Natural killer cell (primary cell): ENCODE measurements around the gene GART. TPM values are rescaled to one million over a fixed set of nuclear protein-coding genes. Genes with fewer than 3 reads are reported as not detected.
A peak's percentile ranks its signal among the peaks of the same experiment; 100 is the strongest.
"Not testable (repeated sequence)": the region's sequence is repeated elsewhere in the genome, so short reads cannot be mapped to it uniquely, and the experiment has no call there.

Experiments used
- ATAC-seq, 3 donors: fragments of 150-1000 bp in 2 of 3; fragments of 200-7000 bp in 1 of 3; cut with Tn5 transposase; 1 replicate in 1 of 3; 2 replicates in 2 of 3; pipeline ENCODE4 v1.10.0; 2021; ENCODE audit warnings: mild to moderate bottlenecking in 2 of 3, moderate library complexity in 2 of 3
- DNase-seq, 2 donors: peaks; one replicate each; pipeline versions ENCODE4 v3.0.0 to v3.0.0-alpha.2; 2013 to 2021; ENCODE audit warnings: mixed read lengths in 1 of 2
- H3K27ac ChIP-seq: one replicate; pipeline ENCODE4 v1.5.1; 2013; ENCODE audit warnings: mild to moderate bottlenecking, low read length
- H3K27me3 ChIP-seq: one replicate; pipeline ENCODE4 v1.6.1; 2013; ENCODE audit warnings: low read length; ENCODE audit not compliant: control insufficient read depth, insufficient read depth
- H3K36me3 ChIP-seq: one replicate; pipeline ENCODE4 v1.6.1; 2013; ENCODE audit warnings: low read length; ENCODE audit not compliant: control insufficient read depth, insufficient read depth
- H3K4me1 ChIP-seq: one replicate; pipeline ENCODE4 v1.6.1; 2013; ENCODE audit warnings: low read length; ENCODE audit not compliant: control insufficient read depth, insufficient read depth
- H3K4me3 ChIP-seq: one replicate; pipeline ENCODE4 v1.5.1; 2013; ENCODE audit warnings: low read length
- H3K9me3 ChIP-seq: one replicate; pipeline ENCODE4 v1.6.1; 2013; ENCODE audit warnings: low read length; ENCODE audit not compliant: control insufficient read depth, insufficient read depth
- H3K27ac Mint-ChIP-seq, 2 donors: one replicate each; pipeline ENCODE4 v1.8.0; 2022; ENCODE audit warnings: mild to moderate bottlenecking in 2 of 2, mixed read lengths in 2 of 2, moderate library complexity in 1 of 2
- H3K27me3 Mint-ChIP-seq, 2 donors: one replicate each; pipeline ENCODE4 v1.8.0; 2022; ENCODE audit warnings: low read depth in 2 of 2, mixed read lengths in 2 of 2
- H3K36me3 Mint-ChIP-seq: one replicate; pipeline ENCODE4 v1.8.0; 2022; ENCODE audit warnings: mixed read lengths
- H3K4me1 Mint-ChIP-seq, 2 donors: one replicate each; pipeline ENCODE4 v1.8.0; 2022; ENCODE audit warnings: mixed read lengths in 2 of 2
- H3K4me3 Mint-ChIP-seq: one replicate; pipeline ENCODE4 v1.8.0; 2022; ENCODE audit warnings: mild to moderate bottlenecking, moderate library complexity, mixed read lengths
- H3K9me3 Mint-ChIP-seq, 2 donors: one replicate each; pipeline ENCODE4 v1.8.0; 2022; ENCODE audit warnings: mixed read lengths in 2 of 2
- whole genome bisulfite sequencing: methylation state at CpG from one replicate; pipeline ENCODE4 v1.1.7; 2013; ENCODE audit warnings: missing lambda C conversion rate; ENCODE audit not compliant: insufficient coverage; 5-methylcytosine and 5-hydroxymethylcytosine counted together
- intact Hi-C: fragments of 100-400 bp; cut with micrococcal nuclease; formaldehyde crosslinking; loops from one replicate; pipeline ENCODE4 v1.14.2; 2022
- total RNA-seq, 4 donors: library from RNA; stranded (reverse); fragments of 120-200 nt in 1 of 4; gene quantifications; one replicate each; pipeline versions ENCODE4 v1.2.3 to v1.2.4, GENCODE V29; 2013 to 2022
- TF ChIP-seq, protein P1 (sequence below): fragments of 200-600 bp; IDR thresholded peaks from one replicate; pipeline ENCODE4 v1.8.0; 2022; ENCODE audit warnings: antibody characterized with exemption

The GART gene
- total RNA-seq, 3 donors from 2014 or later (not counting 1 experiment from before 2014, with no cell fraction given): 33.4 to 53.1 (median 34.6) TPM

DNA sequence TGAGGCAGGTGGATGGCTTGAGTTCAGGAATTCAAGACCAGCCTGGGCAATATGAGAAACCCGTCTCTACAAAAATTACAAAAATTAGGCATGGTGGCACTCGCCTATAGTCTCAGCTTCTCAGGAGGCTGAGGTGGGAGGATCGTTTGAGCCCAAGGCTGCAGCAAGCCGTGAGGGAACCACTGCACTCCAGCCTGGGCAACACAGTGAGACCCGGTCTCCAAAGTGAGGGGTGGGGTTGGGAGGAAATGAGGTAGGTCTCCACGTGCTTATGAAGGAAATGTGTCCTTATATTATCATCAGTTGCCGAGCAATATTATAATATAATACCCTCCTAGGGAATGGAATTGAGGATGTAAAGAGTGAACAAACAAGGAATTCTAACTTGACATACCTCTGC, 64.9 kb downstream of the GART start:
- Mint-ChIP-seq H3K9me3 (no peaks in the 10 kb centered on the region), H3K36me3 (no peaks in the 10 kb centered on the region), H3K4me3 (peak overlapping the region; percentile 1), H3K27ac (no peak overlapping the region), H3K27me3 (no peaks in the 10 kb centered on the region), H3K4me1 (peaks cover 14 to 15% of the 10 kb centered on the region in 2 donors)
- intact Hi-C loops: no loop called here
- no peaks in the 10 kb centered on the region for H3K9me3 ChIP-seq
- H3K36me3 ChIP-seq: no peaks in the 10 kb centered on the region
- 95% methylated on average over 5 of the region's 7 CpGs for WGBS
- DNase-seq (no peak), ATAC-seq (no peak)
- no peak overlapping the region for H3K4me3 ChIP-seq
- H3K27me3 ChIP-seq: no peaks in the 10 kb centered on the region
- no peak overlapping the region for H3K27ac ChIP-seq
- H3K4me1 ChIP-seq: peaks cover 17% of the 10 kb centered on the region
- TF ChIP-seq, protein P1, sequence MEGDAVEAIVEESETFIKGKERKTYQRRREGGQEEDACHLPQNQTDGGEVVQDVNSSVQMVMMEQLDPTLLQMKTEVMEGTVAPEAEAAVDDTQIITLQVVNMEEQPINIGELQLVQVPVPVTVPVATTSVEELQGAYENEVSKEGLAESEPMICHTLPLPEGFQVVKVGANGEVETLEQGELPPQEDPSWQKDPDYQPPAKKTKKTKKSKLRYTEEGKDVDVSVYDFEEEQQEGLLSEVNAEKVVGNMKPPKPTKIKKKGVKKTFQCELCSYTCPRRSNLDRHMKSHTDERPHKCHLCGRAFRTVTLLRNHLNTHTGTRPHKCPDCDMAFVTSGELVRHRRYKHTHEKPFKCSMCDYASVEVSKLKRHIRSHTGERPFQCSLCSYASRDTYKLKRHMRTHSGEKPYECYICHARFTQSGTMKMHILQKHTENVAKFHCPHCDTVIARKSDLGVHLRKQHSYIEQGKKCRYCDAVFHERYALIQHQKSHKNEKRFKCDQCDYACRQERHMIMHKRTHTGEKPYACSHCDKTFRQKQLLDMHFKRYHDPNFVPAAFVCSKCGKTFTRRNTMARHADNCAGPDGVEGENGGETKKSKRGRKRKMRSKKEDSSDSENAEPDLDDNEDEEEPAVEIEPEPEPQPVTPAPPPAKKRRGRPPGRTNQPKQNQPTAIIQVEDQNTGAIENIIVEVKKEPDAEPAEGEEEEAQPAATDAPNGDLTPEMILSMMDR: no peak

DNA sequence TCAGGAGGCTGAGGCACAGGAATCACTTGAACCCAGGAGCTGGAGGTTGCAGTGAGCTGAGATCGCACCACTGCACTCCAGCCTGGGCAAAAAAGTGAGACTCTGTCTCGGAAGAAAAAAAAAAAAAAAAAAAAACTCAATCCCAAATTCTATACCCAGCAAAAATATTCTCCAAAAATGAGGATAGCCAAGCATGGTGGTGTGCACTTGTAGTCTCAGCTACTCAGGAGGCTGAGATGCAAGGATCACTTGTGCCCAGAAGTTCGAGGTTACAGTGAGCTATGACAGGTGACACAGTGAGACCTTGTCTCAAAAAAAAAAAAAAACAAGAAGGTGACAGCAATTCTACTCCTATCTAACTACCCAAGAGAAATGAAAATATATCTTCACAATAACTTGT, 68.6 kb downstream of the GART start:
- peaks cover 3 to 11% of the 10 kb centered on the region in 2 donors for H3K4me1 Mint-ChIP-seq
- H3K27ac ChIP-seq: no peak overlapping the region
- no peak overlapping the region for H3K4me3 Mint-ChIP-seq
- no peaks in the 10 kb centered on the region for H3K27me3 Mint-ChIP-seq
- H3K9me3 ChIP-seq: no peaks in the 10 kb centered on the region
- no peaks in the 10 kb centered on the region for H3K36me3 Mint-ChIP-seq
- H3K4me3 ChIP-seq: no peak overlapping the region
- peaks cover 4% of the 10 kb centered on the region for H3K4me1 ChIP-seq
- TF ChIP-seq, protein P1: no peak
- ATAC-seq: no peak
- no peaks in the 10 kb centered on the region for H3K36me3 ChIP-seq
- DNase-seq: no peak
- WGBS: 88% methylated on average over 2 of the region's 3 CpGs
- H3K9me3 Mint-ChIP-seq: no peaks in the 10 kb centered on the region
- H3K27ac Mint-ChIP-seq: no peak overlapping the region
- intact Hi-C loops: no loop called here
- H3K27me3 ChIP-seq: no peaks in the 10 kb centered on the region

DNA sequence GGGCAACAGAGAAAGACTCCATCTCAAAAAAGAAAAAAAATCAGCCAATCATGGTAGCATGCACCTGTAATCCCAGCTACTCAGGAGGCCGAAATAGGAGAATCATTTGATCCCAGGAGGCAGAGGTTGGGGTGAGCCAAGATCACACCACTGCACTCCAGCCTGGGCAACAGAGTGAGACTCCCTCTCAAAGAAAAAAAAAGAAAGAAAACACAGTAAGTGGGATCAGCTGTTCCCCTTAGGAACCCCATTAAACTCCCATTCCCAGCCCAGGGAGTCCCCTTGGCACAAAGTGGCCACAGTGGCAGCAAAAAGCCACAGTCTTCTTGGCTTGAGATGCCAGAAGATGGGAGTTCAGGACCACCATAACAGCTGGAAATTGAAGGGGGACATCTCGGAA, 71.2 kb downstream of the GART start:
- Histone ChIP-seq H3K27ac (no peak overlapping the region), H3K9me3 (no peaks in the 10 kb centered on the region), H3K27me3 (no peaks in the 10 kb centered on the region), H3K4me3 (no peak overlapping the region), H3K4me1 (no peaks in the 10 kb centered on the region), H3K36me3 (peaks cover 1% of the 10 kb centered on the region)
- no peak overlapping the region for H3K27ac Mint-ChIP-seq
- peaks cover 0 to 11% of the 10 kb centered on the region in 2 donors for H3K4me1 Mint-ChIP-seq
- ATAC-seq (no peak), DNase-seq (no peak)
- TF ChIP-seq, protein P1: no peak
- H3K36me3 Mint-ChIP-seq: no peaks in the 10 kb centered on the region
- WGBS: 96% methylated on average over 2 of the region's 2 CpGs
- intact Hi-C loops: no loop called here
- no peaks in the 10 kb centered on the region for H3K27me3 Mint-ChIP-seq
- H3K4me3 Mint-ChIP-seq: no peak overlapping the region
- H3K9me3 Mint-ChIP-seq: no peaks in the 10 kb centered on the region

DNA sequence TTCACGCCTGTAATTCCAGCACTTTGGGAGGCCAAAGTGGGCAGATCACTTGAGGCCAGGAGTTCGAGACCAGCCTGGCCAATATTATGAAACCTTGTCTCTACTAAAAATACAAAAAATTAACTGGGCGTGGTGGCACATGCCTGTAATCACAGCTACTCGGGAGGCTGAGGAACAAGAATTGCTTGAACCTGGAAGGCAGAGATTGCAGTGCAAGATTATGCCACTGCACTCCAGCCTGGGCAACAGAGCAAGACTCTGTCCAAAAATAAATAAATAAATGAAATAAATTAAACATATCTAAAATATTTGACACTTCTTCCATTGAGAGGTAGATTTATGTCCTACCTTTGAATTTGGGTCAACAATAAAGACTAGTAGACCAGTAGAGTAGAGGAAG, 72.7 kb downstream of the GART start:
- H3K4me1 Mint-ChIP-seq: peaks cover 0 to 11% of the 10 kb centered on the region in 2 donors
- intact Hi-C loops, ATAC-seq, H3K36me3 Mint-ChIP-seq, H3K27ac ChIP-seq, H3K27me3 Mint-ChIP-seq, H3K4me3 Mint-ChIP-seq, DNase-seq, H3K27me3 ChIP-seq, H3K4me3 ChIP-seq, H3K9me3 Mint-ChIP-seq, H3K9me3 ChIP-seq, H3K27ac Mint-ChIP-seq, H3K36me3 ChIP-seq, H3K4me1 ChIP-seq: not testable (repeated sequence)
- WGBS: 98% methylated on average over 4 of the region's 4 CpGs
